HL-60/S4 (cell line): ENCODE data around the gene CES2.
"Not testable (repeated sequence)": the region's sequence is repeated elsewhere in the genome, so short reads cannot be mapped to it uniquely, and the experiment has no call there.

Source experiments
- in situ Hi-C: fragments of 300-500 bp; cut with MboI; formaldehyde crosslinking; loops from 2 replicates; pipeline ENCODE4 v1.14.3; 2022; ENCODE audit warnings: low sequenced_read_pairs

Gene CES2

GRCh38 chr16:66934138-66934838 is 1.0 kb upstream of the CES2 start, which contains the start of gene CIAO2B:
TSS of gene CIAO2B (minus strand) at chr16:66934402. CDS start at chr16:66934364, 38 bp downstream.
- in situ Hi-C loops = no loop called here

- in situ Hi-C loops = not testable (repeated sequence)
These were observed 440 bp upstream of the CES2 start for GRCh38 chr16:66934839-66935313.

GRCh38 chr16:66936462-66936861 is 1.1 kb downstream of the CES2 start:
- in situ Hi-C loops = no loop called here

- in situ Hi-C loops = no loop called here
These were observed 1.7 kb downstream of the CES2 start for GRCh38 chr16:66936889-66937554.

- in situ Hi-C loops = no loop called here
These were observed 2.5 kb downstream of the CES2 start for GRCh38 chr16:66937725-66938337.

- in situ Hi-C loops = no loop called here
These were observed 4.0 kb downstream of the CES2 start for GRCh38 chr16:66939366-66939765.

GRCh38 chr16:66940236-66940635 is 4.9 kb downstream of the CES2 start:
- in situ Hi-C loops = no loop called here

- in situ Hi-C loops = no loop called here
These were observed 7.7 kb downstream of the CES2 start for GRCh38 chr16:66942981-66943380.

GRCh38 chr16:66943426-66944053 is 8.2 kb downstream of the CES2 start:
- in situ Hi-C loops = no loop called here

- in situ Hi-C loops = no loop called here
These were observed 8.7 kb downstream of the CES2 start for GRCh38 chr16:66944054-66944441.

- in situ Hi-C loops = not testable (repeated sequence)
These were observed 9.7 kb downstream of the CES2 start for GRCh38 chr16:66944971-66945370.

GRCh38 chr16:66945939-66946338 is 10.6 kb downstream of the CES2 start:
- in situ Hi-C loops = no loop called here

- in situ Hi-C loops = no loop called here
These were observed 11.2 kb downstream of the CES2 start for GRCh38 chr16:66946541-66946940.

GRCh38 chr16:66946974-66947301 is 11.6 kb downstream of the CES2 start:
- in situ Hi-C loops = no loop called here

GRCh38 chr16:66947302-66948065 is 12.2 kb downstream of the CES2 start:
- in situ Hi-C loops = no loop called here

- in situ Hi-C loops = no loop called here
These were observed 13.0 kb downstream of the CES2 start for GRCh38 chr16:66948134-66948836.

GRCh38 chr16:66948837-66949225 is 13.5 kb downstream of the CES2 start:
- in situ Hi-C loops = no loop called here

- in situ Hi-C loops = no loop called here
These were observed 14.2 kb downstream of the CES2 start for GRCh38 chr16:66949472-66949871.

GRCh38 chr16:66950437-66950836 is 15.1 kb downstream of the CES2 start:
- in situ Hi-C loops = loop anchor here (25.0 kb wide), 1 partner anchor 512 kb away; no protein-coding TSS in a partner anchor
